ENCODE results near the gene TNFAIP2.
"Not testable (repeated sequence)": the region's sequence is repeated elsewhere in the genome, so short reads cannot be mapped to it uniquely, and the experiment has no call there.

TNFAIP2 gene

GRCh38 chr14:103135333-103136260, 12.3 kb downstream of the TNFAIP2 start:
- no peak for DNase-seq

GRCh38 chr14:103136388-103137271, 13.4 kb downstream of the TNFAIP2 start:
- peak; percentile 70 for DNase-seq

- DNase-seq, result no peak
Measured at GRCh38 chr14:103137689-103138300, 14.5 kb downstream of the TNFAIP2 start.

- DNase-seq, result no peak
Measured at GRCh38 chr14:103138301-103139131, 15.3 kb downstream of the TNFAIP2 start.

GRCh38 chr14:103139132-103140025, 16.1 kb downstream of the TNFAIP2 start:
- DNase-seq, result no peak

- DNase-seq, result no peak
Measured at GRCh38 chr14:103140316-103141109, 17.3 kb downstream of the TNFAIP2 start.

GRCh38 chr14:103141117-103141796, 18.0 kb downstream of the TNFAIP2 start:
- no peak for DNase-seq

GRCh38 chr14:103142026-103142425, 18.8 kb downstream of the TNFAIP2 start:
- no peak for DNase-seq

- no peak for DNase-seq
Measured at GRCh38 chr14:103142721-103143302, 19.6 kb downstream of the TNFAIP2 start.

GRCh38 chr14:103143506-103143905, 20.2 kb downstream of the TNFAIP2 start:
- peak; percentile 45 for DNase-seq

- DNase-seq, result peak; percentile 87
Measured at GRCh38 chr14:103144085-103144484, 20.8 kb downstream of the TNFAIP2 start.

GRCh38 chr14:103146141-103146709, 23.0 kb downstream of the TNFAIP2 start:
- DNase-seq, result no peak

GRCh38 chr14:103149351-103150237, 26.3 kb downstream of the TNFAIP2 start:
- DNase-seq, result no peak

GRCh38 chr14:103151270-103151945, 28.1 kb downstream of the TNFAIP2 start:
- no peak for DNase-seq

- DNase-seq, result no peak
Measured at GRCh38 chr14:103155010-103155409, 31.7 kb downstream of the TNFAIP2 start.

- not testable (repeated sequence) for DNase-seq
Measured at GRCh38 chr14:103155416-103155815, 32.2 kb downstream of the TNFAIP2 start.

- DNase-seq, result no peak
Measured at GRCh38 chr14:103155826-103156394, 32.6 kb downstream of the TNFAIP2 start.
